HTR-8/SVneo (cell line): Measurements from ENCODE around the gene SMS.
"Not testable (repeated sequence)": the region's sequence is repeated elsewhere in the genome, so short reads cannot be mapped to it uniquely, and the experiment has no call there.

ENCODE experiments used
- DNase-seq: peaks from one replicate; pipeline ENCODE4 v3.0.0; 2011; ENCODE audit warnings: low spot score, mixed read lengths; ENCODE audit not compliant: insufficient read length
- FAIRE-seq: peaks from 2 replicates; lab custom pipeline; 2011; peaks lifted over from hg19 to GRCh38; lab: Jason Lieb, UNC

The SMS gene

GRCh38 chrX:21948897-21949578, 8.5 kb downstream of the SMS start:
- FAIRE-seq = no peak
- DNase-seq = no peak

GRCh38 chrX:21949689-21950088, 9.2 kb downstream of the SMS start:
- FAIRE-seq (no peak), DNase-seq (no peak)

- not testable (repeated sequence) for DNase-seq, FAIRE-seq
These were observed 10.0 kb downstream of the SMS start for GRCh38 chrX:21950557-21950956.

- FAIRE-seq (no peak), DNase-seq (no peak)
These were observed 12.1 kb downstream of the SMS start for GRCh38 chrX:21952624-21953023.

DNA sequence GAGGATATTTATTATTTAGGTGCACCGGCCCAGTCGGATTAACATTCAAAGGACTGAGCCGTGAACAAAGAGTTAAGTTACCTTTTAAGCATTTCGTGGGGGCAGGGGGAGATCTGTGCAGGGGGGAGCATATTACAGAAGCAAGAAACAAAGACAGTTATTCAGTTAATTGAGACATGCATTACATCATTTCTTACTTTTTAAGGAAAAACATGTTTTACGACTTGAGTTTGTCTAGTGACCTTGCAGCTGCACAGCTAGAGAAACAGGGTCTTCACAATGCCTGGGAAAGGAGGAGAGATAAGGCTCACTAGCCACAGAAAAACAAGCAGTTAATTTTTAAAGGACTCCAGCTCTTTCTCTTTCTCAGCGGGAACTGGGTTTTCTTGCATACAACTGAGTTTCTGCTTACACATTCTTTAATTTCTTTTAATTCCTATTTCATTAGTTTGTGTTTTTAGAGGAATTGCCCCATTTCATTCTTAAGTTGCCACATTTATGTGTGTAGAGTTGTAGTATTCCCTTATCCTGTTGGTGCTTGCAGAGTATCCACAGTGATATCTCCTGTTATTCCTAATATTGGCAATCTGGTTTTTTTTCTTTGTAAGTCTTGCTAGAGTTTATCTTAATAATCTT, 12.8 kb downstream of the SMS start:
- FAIRE-seq, DNase-seq: not testable (repeated sequence)

- no peak for FAIRE-seq
- no peak for DNase-seq
These were observed 15.1 kb downstream of the SMS start for GRCh38 chrX:21955403-21956189.

- FAIRE-seq (no peak), DNase-seq (no peak)
These were observed 16.3 kb downstream of the SMS start for GRCh38 chrX:21956783-21957182.

- DNase-seq (no peak), FAIRE-seq (no peak)
These were observed 17.7 kb downstream of the SMS start for GRCh38 chrX:21958187-21958586.

- FAIRE-seq = peak; percentile 23
- no peak for DNase-seq
These were observed 18.4 kb downstream of the SMS start for GRCh38 chrX:21958916-21959315.

DNA sequence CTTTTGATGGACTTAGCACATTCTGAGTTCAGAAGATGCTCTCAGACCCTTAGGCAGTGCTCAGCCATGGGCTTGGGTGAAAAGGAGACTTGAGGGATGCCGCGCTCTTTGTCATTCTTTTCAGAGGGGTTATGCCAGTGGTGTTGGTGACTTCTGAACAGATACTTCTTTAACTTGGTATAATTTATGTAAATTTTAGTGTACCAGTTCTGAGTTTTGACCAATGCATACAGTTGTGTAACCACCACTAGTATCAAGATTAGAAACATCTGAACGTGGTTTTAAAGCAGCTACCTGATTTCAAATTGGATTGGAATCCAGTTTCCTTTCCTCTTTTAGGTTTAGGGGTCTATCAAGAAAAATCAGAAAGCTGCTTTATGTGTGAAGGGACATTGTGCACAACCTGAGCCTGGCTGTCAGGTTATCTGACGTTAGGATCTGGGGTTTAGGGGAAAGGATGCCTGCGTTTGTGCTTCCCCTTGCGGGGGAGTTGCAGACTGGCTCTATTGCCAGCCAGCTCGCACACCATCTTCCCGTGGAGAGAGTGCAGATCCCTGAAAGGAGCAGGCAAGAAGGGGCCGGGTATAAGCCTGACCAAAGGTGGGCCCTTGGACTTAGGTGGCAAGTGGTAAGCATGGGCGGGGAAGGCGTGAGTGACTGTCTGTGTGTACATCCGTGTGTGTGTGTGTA, 19.0 kb downstream of the SMS start:
- DNase-seq (no peak), FAIRE-seq (peak; percentile 85)

DNA sequence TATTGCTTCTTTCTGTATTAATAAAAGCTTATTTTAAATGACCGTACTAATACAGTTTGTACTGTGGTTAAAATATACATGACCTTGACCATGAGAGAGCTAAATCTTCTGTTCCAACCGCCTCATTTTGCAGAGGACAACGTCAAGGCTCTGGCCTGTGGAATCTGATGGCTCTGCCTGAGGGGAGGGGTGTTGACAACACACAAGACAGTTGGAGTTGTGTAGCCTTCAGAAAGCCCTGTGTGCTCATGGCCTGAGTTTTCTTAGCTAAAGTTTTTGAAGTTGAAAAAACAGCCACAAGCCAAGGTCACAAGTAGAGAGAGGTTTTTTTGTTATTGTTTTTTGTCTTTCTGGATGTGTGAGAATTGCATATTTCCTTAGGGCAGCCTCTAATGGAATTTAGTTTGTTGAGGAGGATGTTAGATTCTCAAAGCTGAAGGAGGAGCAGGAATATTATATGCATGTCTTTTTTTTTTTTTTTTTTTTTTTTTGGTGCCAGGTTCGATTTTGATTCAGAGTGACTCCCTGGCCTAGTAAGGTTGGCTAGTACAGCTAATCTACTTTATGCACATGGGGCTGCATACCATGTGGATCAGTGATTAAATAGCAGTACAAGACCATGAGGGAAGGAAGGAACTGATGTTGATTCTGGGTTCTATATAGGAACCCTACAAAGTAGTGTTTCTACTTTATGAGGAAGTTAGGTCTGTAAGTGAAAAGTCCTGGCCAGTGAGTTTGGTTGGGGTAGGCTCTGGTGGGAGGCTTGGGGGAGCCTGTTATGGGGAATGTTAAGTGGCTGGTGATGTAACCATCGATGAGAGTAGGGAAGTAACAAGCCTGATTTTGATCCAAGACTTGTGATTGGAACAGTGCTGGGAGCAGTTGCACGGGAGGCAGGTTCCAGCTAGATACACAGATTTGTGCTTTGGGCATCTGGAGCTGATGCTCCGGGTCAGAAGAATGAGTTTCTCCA, 20.3 kb downstream of the SMS start:
- DNase-seq = no peak
- FAIRE-seq = peak; percentile 51

DNA sequence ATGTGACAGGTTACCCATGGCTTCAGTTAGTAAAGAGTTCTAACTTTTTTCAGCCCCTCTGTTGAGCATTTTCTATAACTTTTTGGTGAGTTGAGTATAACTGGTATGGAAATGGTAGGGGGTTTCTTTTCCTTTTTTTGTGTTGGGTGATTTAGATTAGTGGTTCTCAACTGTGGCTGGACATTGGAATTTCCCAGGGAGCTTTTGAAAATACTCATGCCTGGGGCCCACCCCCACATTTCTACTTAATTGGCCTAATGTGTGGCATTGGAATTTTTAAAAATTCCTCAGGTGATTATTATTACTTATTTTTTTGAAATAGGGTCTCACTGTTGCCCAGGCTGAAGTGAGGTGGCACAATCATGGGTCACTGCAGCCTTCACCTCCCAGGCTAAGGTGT, 21.9 kb downstream of the SMS start:
- no peak for FAIRE-seq
- DNase-seq = no peak

DNA sequence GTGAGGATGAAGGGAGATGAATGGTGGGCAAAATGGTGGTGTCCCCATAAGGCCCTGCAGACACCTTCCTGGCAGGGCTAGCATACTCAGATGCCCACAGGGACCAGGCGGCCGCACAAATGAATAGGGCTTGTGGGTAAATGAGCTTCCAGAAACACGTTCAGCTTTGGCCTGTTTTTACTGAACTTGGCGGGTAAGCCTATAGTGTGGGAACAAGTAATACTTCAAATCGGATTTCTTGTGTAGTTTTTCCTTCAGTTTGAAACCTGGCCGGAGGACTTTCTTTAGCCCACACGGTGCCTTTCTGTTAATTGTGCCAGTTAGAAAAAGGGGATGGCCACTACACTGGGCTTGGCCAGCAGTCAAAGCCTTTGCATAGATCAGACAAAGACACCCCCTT, 22.8 kb downstream of the SMS start:
- FAIRE-seq (no peak), DNase-seq (no peak)

DNA sequence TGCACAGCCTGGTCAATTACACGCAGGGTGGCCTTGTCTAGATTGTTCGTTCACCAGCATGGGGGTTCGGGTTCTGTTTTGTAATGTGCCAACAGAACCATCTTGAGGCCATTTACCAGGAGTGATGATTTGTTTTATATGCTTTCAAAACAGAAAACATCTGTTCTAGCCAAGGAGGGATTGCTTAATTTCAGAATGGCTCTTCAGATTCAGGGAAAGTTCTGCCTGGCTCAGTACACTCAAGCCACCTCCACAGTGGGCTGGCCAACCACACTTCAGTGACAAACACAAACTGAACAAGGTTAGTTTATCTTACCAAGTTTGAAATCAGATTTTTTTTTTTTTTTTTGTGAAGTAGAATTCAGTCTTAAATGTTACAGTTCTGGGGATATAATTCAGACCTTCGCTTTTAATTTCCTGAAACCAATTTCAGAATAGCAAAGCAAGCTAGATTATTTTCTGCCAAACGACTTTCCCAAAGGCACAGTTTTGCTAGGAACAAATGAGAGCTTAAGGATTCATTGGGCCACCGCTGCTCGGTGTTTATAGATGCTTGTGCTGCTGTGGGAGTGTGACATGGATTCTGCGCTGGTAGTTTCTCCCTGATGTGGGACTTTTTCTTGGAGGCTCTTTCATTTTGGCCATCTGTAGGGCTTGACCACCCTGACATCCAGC, 23.4 kb downstream of the SMS start:
- no peak for DNase-seq
- peak; percentile 52 for FAIRE-seq

GRCh38 chrX:21966866-21967265, 26.4 kb downstream of the SMS start:
- FAIRE-seq (peak; percentile 28), DNase-seq (no peak)

DNA sequence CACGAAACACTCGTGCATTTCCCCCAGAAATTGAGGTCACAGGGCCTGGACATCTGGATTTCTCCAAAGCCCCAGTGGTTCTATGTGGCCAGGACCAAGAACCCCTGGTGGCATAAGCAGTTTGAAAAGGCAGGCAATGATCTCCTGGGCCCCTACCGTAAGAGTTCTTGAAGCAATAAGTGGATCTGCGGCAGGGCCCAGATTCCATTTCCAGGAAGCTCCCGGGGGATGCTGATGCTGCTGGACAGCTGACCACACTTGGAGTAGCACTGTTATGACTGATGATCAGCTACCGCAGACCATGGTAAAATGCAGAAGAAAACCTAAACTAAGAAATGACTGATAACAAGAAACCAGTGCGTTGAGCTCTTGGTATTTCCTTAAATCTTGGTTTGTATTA, 27.8 kb downstream of the SMS start:
- FAIRE-seq = no peak
- DNase-seq = no peak

- FAIRE-seq (no peak), DNase-seq (no peak)
These were observed 29.8 kb downstream of the SMS start for GRCh38 chrX:21970326-21970725.

DNA sequence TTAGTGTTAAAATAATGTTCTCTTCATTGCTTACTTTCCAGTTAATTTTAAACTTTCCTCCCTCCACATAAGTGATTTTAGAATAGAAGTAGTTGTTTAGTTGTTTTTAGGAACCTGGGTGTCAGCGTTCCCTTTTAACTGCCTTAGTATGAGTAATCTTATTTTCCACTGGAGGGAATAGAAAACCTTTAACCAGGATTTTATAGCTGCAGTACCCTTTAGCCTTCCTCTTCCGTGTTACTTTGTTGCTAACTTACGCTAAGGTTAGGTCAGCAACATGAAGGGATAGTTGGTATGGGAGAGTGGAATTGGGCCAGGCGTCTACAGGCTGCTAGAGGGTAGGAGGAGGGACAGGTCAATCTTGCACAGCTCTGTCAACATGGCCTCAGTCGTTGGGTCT, 31.5 kb downstream of the SMS start:
- FAIRE-seq = peak; percentile 54

DNA sequence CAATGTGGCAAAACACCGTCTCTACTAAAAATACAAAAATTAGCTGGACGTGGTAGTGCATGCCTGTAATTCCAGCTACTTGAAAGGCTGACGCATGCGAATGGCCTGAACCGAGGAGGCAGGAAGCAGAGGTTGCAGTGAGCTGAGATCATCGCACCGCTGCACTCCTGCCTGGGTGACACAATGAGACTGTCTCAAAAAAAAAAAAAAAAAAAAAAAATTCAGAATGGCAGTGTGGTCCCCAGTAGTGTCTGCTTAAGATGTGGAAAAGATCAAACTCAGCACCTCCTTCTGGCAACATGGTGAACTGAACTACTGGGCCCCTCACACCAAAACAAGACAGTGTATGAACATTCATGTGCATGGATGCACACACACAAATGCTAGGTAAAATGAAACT, 32.2 kb downstream of the SMS start:
- FAIRE-seq (peak; percentile 80), DNase-seq (no peak)

More for the DNA sequence above, 31.5 kb downstream of the SMS start:
- DNase-seq = no peak
